ENCODE measurements around the gene RARB. TPM values are rescaled to one million over a fixed set of nuclear protein-coding genes. Genes with fewer than 3 reads are reported as not detected.

Gene RARB
- total RNA-seq, 1 donor from 2014 or later: 28.9 TPM

GRCh38 chr3:25593001-25593400 is 164.9 kb downstream of the RARB start:
- DNase-seq (ENCODE audit: low read depth, low spot score): no peak

- DNase-seq (ENCODE audit: low read depth, low spot score): peak; percentile 64
Measured at GRCh38 chr3:25594007-25594502, 166.0 kb downstream of the RARB start.

- no peak for DNase-seq (ENCODE audit: low read depth, low spot score)
Measured at GRCh38 chr3:25597535-25598101, 169.6 kb downstream of the RARB start.

GRCh38 chr3:25603703-25604102 is 175.6 kb downstream of the RARB start:
- DNase-seq (ENCODE audit: low read depth, low spot score): no peak

- no peak for DNase-seq (ENCODE audit: low read depth, low spot score)
Measured at GRCh38 chr3:25604107-25604805, 176.2 kb downstream of the RARB start.

- DNase-seq (ENCODE audit: low read depth, low spot score): no peak
Measured at GRCh38 chr3:25610167-25610566, 182.1 kb downstream of the RARB start.

GRCh38 chr3:25610779-25611178 is 182.7 kb downstream of the RARB start:
- DNase-seq (ENCODE audit: low read depth, low spot score): no peak

- DNase-seq (ENCODE audit: low read depth, low spot score): no peak
Measured at GRCh38 chr3:25611193-25611592, 183.1 kb downstream of the RARB start.

- DNase-seq (ENCODE audit: low read depth, low spot score): no peak
Measured at GRCh38 chr3:25618028-25618427, 190.0 kb downstream of the RARB start.

- DNase-seq (ENCODE audit: low read depth, low spot score): no peak
Measured at GRCh38 chr3:25619382-25619781, 191.3 kb downstream of the RARB start.

GRCh38 chr3:25620493-25620892 is 192.4 kb downstream of the RARB start:
- no peak for DNase-seq (ENCODE audit: low read depth, low spot score)

- DNase-seq (ENCODE audit: low read depth, low spot score): no peak
Measured at GRCh38 chr3:25621087-25621486, 193.0 kb downstream of the RARB start.

GRCh38 chr3:25631989-25632388 is 203.9 kb downstream of the RARB start:
- no peak for DNase-seq (ENCODE audit: low read depth, low spot score)

GRCh38 chr3:25633919-25634318 is 205.9 kb downstream of the RARB start:
- no peak for DNase-seq (ENCODE audit: low read depth, low spot score)

- DNase-seq (ENCODE audit: low read depth, low spot score): no peak
Measured at GRCh38 chr3:25635038-25635437, 207.0 kb downstream of the RARB start.

Other genes starting within 250 kb of the RARB start
- gene TOP2B, start 236.6 kb downstream of the RARB start, total RNA-seq: 91.0 and 105 TPM in 2 replicates